COLO668 (cell line): ENCODE data around the gene B4GALT2.

Experiments
- DNase-seq: peaks from one replicate; lab custom pipeline; 2025; ENCODE audit not compliant: unreplicated experiment; lab: John Stamatoyannopoulos, UW

Gene B4GALT2

GRCh38 chr1:44025816-44026215, 46.8 kb downstream of the B4GALT2 start:
- no peak for DNase-seq

GRCh38 chr1:44027320-44027719, 48.3 kb downstream of the B4GALT2 start:
- no peak for DNase-seq

- no peak for DNase-seq
These were observed 50.4 kb downstream of the B4GALT2 start for GRCh38 chr1:44029260-44029910.

GRCh38 chr1:44029911-44030604, 51.0 kb downstream of the B4GALT2 start:
- DNase-seq: peak; percentile 96

DNA sequence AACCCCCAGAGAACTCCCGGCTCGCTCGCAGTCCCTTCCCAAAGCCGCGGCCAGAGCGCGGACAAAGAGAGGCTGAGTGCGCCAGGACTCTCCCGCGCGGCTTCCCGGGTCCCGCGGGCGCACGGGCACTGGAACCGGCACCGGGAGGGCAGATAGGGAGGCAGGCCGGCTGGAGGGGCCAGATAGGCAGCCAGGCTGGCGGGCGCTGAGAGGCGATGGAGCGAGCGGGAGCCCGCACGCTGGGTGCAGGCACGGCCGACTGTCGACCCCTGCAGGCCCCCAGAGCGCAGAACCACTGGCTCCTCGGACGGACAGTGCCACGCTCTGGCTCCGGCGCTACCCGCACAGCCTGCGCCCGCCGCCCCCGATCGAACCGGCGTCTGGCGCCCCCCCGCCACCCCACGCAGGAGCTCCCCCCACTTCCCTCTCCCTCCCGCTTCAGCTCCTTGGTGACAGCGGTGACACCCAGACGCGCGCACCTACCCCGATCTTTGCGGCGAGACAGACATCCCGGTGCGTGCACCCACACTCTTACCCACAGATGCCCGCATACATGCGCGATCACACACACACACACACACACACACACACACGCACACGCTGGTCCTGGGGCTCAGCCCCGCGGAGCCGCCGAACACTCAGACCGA, 51.7 kb downstream of the B4GALT2 start:
- peak; percentile 89 for DNase-seq

- DNase-seq: peak; percentile 66
These were observed 52.5 kb downstream of the B4GALT2 start, which contains the start of gene SLC6A9 for GRCh38 chr1:44031252-44032169. Gene SLC6A9 (minus strand): TSS chr1:44031462. CDS start chr1:44024277, 7,185 bp downstream.

GRCh38 chr1:44032170-44032790, 53.3 kb downstream of the B4GALT2 start:
- DNase-seq: no peak

- no peak for DNase-seq
These were observed 54.1 kb downstream of the B4GALT2 start for GRCh38 chr1:44033041-44033575.

GRCh38 chr1:44033756-44034155, 54.7 kb downstream of the B4GALT2 start:
- no peak for DNase-seq

DNA sequence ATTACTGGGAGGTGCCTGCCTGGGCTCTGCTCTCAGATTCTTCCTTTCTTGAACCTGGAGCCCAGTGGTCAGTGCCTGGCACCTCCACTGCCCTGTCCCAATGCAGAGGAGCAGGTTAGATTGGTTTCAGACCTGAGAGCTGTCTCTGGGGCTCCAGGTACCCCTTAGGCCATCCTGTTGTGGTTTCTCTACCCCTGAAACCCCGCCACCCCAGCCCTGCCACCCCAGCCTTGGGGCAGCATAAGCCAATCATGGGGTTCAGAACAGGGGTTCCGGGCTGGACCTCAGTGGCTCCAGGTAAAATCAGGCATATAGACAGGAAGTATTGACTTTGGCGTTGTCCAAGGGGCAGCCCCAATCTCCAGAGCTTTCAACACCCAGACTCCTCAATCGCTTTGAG, 55.4 kb downstream of the B4GALT2 start:
- no peak for DNase-seq

- no peak for DNase-seq
These were observed 56.1 kb downstream of the B4GALT2 start for GRCh38 chr1:44034976-44035716.

DNA sequence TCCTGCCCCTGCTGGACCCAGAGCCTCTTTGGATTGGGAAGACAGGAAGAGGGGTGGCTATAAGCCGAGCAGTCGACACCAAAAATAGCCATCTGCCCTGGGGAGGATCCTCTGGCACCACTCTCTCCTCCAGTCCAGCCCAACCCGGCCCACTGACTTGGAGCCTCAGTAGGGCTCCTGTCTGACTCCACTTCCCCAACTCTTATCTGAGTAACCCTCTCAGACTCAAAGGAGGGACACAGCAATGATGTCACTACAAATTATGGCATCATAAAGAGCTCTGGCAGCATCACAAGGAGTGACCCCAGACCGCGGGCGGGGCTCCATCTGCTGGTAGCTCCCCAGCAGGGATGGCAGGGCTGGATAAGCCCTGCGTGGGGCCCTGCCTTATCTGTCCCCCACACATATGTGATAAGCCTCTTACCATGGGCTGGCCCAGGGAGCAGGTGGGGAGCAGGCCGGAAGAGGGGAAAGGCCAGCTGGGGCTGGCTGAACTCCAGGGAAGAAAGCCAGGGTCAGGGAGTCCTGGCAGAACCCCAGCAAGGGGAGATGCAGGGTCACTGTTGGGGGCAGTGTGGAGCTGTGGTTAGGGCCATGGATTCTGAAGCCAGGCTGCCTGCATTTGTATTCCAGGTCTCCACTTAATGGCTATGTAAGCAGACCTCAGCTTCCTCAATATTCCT, 56.9 kb downstream of the B4GALT2 start:
- peak; percentile 29 for DNase-seq

DNA sequence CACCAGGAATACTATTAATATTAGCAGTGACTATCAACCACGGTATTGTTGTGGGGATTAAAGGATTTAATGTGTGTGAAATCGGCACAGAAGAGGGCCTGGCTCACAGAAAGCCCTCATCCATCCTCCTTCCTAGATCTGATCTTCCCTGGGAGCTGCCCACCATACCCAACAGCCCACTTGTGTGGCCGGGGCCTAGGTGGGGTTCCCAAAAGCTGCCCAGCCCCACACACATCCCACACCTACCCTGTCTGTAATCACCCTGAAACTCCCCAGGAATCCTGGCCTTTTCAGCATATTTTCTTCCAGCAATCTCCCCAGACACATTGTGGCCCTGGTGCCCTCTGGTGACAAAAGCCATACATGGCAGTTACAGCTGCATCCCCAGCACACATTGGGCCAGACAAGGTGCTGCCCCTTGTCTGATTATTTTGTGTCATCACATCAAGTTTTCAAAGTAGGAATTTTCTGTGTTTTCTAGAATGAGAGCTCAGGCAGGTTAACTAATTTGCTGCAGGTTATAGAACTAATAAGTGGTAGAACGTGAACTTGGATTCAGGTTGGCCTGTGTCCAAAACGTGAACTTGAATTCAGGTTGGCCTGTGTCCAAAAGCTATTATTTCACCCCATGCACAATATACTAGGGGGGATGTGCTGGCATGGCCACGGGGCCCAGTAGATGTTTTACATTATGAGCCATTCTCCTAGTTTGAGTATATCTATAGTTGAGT, 57.6 kb downstream of the B4GALT2 start:
- peak; percentile 81 for DNase-seq

DNA sequence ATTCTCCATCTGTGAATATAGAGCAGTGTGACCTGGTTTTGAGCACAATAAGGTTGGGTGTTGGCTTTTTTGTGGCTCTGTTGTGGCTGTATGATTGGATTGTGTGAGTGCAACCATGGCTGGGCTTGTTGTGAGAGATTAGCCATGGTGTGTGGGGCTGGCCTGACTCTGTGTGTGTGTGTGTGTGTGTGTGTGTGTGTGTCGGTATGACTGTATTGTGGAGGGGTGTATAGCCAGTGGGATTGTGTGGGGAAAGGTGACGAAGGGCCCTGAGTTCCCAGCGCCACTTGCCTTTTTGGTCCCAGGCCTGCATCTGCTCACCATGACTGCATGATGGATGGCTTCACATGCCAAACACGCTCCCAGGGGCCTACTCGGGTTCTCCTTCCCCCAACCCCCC, 58.1 kb downstream of the B4GALT2 start:
- DNase-seq: peak; percentile 58

GRCh38 chr1:44038876-44039657, 60.1 kb downstream of the B4GALT2 start:
- no peak for DNase-seq

GRCh38 chr1:44040418-44040817, 61.4 kb downstream of the B4GALT2 start:
- DNase-seq: no peak
